Measurements from ENCODE around the gene ARL3. TPM values are rescaled to one million over a fixed set of nuclear protein-coding genes. Genes with fewer than 3 reads are reported as not detected.
A peak's percentile ranks its signal among the peaks of the same experiment; 100 is the strongest.
"Not testable (repeated sequence)": the region's sequence is repeated elsewhere in the genome, so short reads cannot be mapped to it uniquely, and the experiment has no call there.

The ARL3 gene
- total RNA-seq, 1 experiment from 2014 or later: 12.1 TPM

DNA sequence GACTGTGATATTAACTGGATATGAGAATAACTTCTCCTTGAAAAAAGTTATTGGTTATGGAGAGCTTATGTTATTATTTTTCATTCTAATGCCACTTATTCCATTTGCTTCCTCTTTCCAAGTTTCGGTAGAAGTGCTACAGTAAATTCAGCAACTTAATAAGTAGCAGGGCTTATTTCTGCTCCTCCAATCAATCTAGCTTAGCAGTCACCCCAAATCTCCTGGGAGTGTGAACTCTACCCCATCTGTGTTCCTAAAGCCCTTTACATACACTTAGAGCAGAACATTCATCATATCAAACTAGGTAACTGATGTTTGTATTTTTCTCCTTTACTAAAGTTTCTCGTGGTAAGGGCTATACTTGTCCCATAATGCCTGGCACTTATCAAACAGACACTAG, 8.7 kb downstream of the ARL3 start:
- peak overlapping the region; percentile 79 for H3K27ac ChIP-seq
- H3K36me3 ChIP-seq: peaks cover 3% of the 10 kb centered on the region; the same call in 1 of the 2 replicates
- H3K9me3 ChIP-seq (replicated peaks): no peaks in the 10 kb centered on the region
- H3K4me1 ChIP-seq (replicated peaks): peaks cover 60% of the 10 kb centered on the region
- H3K4me3 ChIP-seq: no peak overlapping the region
- no peak for DNase-seq (ENCODE audit: low read depth in 1 of 2, low spot score in 2 of 2)
- no peaks in the 10 kb centered on the region for H3K27me3 ChIP-seq (replicated peaks)

DNA sequence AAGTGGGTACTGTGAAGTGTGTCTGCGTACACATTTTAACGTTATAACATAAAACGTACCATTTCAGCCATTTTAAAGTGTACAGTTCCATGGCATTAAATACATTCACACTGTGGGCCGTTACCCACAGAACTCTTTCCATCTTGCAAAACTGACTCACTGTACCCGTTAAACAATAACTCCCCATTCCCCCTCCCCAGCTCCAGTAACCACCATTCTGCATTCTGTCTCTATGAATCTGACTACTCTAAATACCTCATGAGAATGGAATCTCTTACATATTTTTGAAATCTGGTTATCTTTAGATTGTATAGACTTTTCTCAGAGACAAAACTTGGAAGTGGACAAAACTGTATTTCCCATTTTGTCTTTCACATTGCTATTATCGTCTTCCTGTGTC, 9.3 kb downstream of the ARL3 start:
- no peak overlapping the region for H3K4me3 ChIP-seq
- no peaks in the 10 kb centered on the region for H3K9me3 ChIP-seq (replicated peaks)
- DNase-seq (ENCODE audit: low read depth in 1 of 2, low spot score in 2 of 2): peak; percentile 60 to 73
- H3K36me3 ChIP-seq: peaks cover 4% of the 10 kb centered on the region; the same call in 1 of the 2 replicates
- H3K27me3 ChIP-seq (replicated peaks): no peaks in the 10 kb centered on the region
- peaks cover 55% of the 10 kb centered on the region for H3K4me1 ChIP-seq (replicated peaks)
- peak overlapping the region; percentile 79 for H3K27ac ChIP-seq

DNA sequence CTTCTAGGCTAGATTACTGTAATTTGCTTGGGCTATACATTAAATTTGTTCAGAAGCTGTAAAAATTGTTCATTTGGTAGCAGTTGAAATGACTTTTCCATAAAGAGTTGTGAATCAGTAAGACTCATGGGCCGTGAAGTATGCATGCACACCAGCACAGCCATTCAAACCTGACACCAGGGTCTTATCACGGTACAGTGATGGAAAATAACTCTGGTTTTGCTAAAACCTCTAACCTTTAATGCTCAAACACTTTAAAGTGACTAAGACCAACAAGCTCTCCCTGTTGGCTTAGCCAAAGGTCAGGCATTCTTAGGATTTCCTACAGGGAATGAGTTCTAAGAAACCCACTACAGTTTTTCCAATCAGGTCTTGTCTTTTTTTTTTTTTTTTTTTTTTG, 11.5 kb downstream of the ARL3 start:
- peaks cover 24% of the 10 kb centered on the region for H3K36me3 ChIP-seq
- no peaks in the 10 kb centered on the region for H3K27me3 ChIP-seq (replicated peaks)
- no peaks in the 10 kb centered on the region for H3K9me3 ChIP-seq (replicated peaks)
- no peak overlapping the region for H3K27ac ChIP-seq
- no peak for DNase-seq (ENCODE audit: low read depth in 1 of 2, low spot score in 2 of 2)
- no peak overlapping the region for H3K4me3 ChIP-seq
- peaks cover 43% of the 10 kb centered on the region for H3K4me1 ChIP-seq (replicated peaks)

- no peak overlapping the region for H3K27ac ChIP-seq
- H3K9me3 ChIP-seq (replicated peaks): no peaks in the 10 kb centered on the region
These were observed 12.4 kb downstream of the ARL3 start for GRCh38 chr10:102701796-102702195.

GRCh38 chr10:102701272-102701671, 12.9 kb downstream of the ARL3 start:
- no peak for DNase-seq (ENCODE audit: low read depth in 1 of 2, low spot score in 2 of 2)
- no peak overlapping the region for H3K27ac ChIP-seq

More at GRCh38 chr10:102701796-102702195, 12.4 kb downstream of the ARL3 start:
- DNase-seq (ENCODE audit: low read depth in 1 of 2, low spot score in 2 of 2): no peak
- H3K36me3 ChIP-seq: peaks cover 31% of the 10 kb centered on the region
- no peaks in the 10 kb centered on the region for H3K27me3 ChIP-seq (replicated peaks)
- H3K4me3 ChIP-seq: no peak overlapping the region
- H3K4me1 ChIP-seq (replicated peaks): peaks cover 34% of the 10 kb centered on the region

GRCh38 chr10:102698894-102699293, 15.3 kb downstream of the ARL3 start:
- Histone ChIP-seq H3K27me3 (replicated peaks) (no peaks in the 10 kb centered on the region), H3K4me1 (replicated peaks) (peaks cover 7% of the 10 kb centered on the region), H3K27ac (no peak overlapping the region), H3K9me3 (replicated peaks) (no peaks in the 10 kb centered on the region), H3K36me3 (peaks cover 46% of the 10 kb centered on the region), H3K4me3 (no peak overlapping the region)
- DNase-seq (ENCODE audit: low read depth in 1 of 2, low spot score in 2 of 2): no peak

More at GRCh38 chr10:102701272-102701671, 12.9 kb downstream of the ARL3 start:
- peaks cover 36% of the 10 kb centered on the region for H3K36me3 ChIP-seq
- no peaks in the 10 kb centered on the region for H3K9me3 ChIP-seq (replicated peaks)
- no peak overlapping the region for H3K4me3 ChIP-seq
- peaks cover 28% of the 10 kb centered on the region for H3K4me1 ChIP-seq (replicated peaks)
- no peaks in the 10 kb centered on the region for H3K27me3 ChIP-seq (replicated peaks)

DNA sequence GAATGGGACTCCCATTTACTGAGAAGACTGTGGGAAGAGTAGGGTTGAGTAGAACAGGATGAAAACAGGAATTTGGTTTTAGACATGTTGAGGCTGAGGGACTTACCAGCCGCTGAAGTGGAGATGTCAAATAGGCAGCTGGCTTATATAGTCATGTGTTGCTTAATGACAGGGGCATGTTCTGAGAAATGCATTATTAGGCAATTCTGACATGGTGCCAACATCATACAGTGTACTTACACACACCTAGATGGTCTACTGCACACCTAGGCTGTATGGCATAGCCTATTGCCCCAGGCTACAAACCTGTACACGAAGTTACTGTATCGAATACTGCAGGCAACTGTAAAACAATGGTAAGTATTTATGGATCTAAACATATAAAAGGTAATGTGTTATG, 17.5 kb downstream of the ARL3 start:
- Histone ChIP-seq H3K4me1 (replicated peaks) (peaks cover 11% of the 10 kb centered on the region), H3K9me3 (replicated peaks) (no peaks in the 10 kb centered on the region), H3K27me3 (replicated peaks) (no peaks in the 10 kb centered on the region), H3K27ac (no peak overlapping the region), H3K4me3 (no peak overlapping the region), H3K36me3 (peaks cover 46% of the 10 kb centered on the region)
- no peak for DNase-seq (ENCODE audit: low read depth in 1 of 2, low spot score in 2 of 2)

GRCh38 chr10:102695401-102695800, 18.8 kb downstream of the ARL3 start:
- not testable (repeated sequence) for H3K4me3 ChIP-seq; DNase-seq (ENCODE audit: low read depth in 1 of 2, low spot score in 2 of 2); H3K27me3 ChIP-seq (replicated peaks); H3K27ac ChIP-seq; H3K9me3 ChIP-seq (replicated peaks)
- peaks cover 10% of the 10 kb centered on the region for H3K4me1 ChIP-seq (replicated peaks)
- peaks cover 42% of the 10 kb centered on the region for H3K36me3 ChIP-seq

DNA sequence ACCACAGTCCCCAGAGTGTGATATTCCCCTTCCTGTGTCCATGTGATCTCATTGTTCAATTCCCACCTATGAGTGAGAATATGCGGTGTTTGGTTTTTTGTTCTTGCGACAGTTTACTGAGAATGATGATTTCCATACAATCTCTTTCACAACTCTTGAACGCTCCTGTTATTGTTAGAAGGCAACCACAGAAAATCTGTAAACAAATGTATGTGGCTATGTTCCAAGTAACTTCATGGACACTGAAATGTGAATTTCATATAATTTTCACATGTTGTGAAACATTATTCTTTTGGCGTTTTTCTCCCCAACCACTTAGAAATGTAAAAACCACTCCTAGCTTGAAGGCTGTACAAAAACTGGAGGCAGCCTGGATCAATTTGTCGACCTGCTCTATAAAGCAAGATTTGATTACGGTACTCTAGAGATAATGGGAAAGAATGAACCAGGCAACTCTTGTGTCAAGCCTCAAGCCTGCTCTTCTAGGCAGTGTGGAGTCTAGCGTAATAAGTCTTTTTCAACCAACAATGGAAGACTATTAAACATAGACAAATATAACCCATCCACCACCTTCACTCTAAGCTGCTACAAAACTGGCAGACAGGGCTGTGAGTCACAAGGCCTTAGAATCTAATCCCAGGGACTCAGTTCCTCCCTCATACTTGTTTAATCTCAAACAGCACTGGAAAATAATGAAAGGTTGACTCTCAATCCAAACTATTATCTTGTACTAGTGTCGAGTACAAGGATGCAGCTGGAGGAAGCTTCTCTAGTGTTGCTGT, 22.7 kb downstream of the ARL3 start:
- H3K4me3 ChIP-seq: no peak overlapping the region
- H3K27me3 ChIP-seq (replicated peaks): no peaks in the 10 kb centered on the region
- H3K27ac ChIP-seq: peak overlapping the region; percentile 15; the same call in 1 of the 2 replicates
- peaks cover 14% of the 10 kb centered on the region for H3K36me3 ChIP-seq
- H3K9me3 ChIP-seq (replicated peaks): no peaks in the 10 kb centered on the region
- peaks cover 10% of the 10 kb centered on the region for H3K4me1 ChIP-seq (replicated peaks)
- DNase-seq (ENCODE audit: low read depth in 1 of 2, low spot score in 2 of 2): peak in 1 of 2 experiments; percentile 21

- Histone ChIP-seq H3K9me3 (replicated peaks) (no peaks in the 10 kb centered on the region), H3K27me3 (replicated peaks) (no peaks in the 10 kb centered on the region), H3K4me3 (no peak overlapping the region), H3K27ac (no peak overlapping the region), H3K4me1 (replicated peaks) (peaks cover 6% of the 10 kb centered on the region), H3K36me3 (peaks cover 20% of the 10 kb centered on the region)
- no peak for DNase-seq (ENCODE audit: low read depth in 1 of 2, low spot score in 2 of 2)
These were observed 30.5 kb downstream of the ARL3 start for GRCh38 chr10:102683736-102684135.

- Histone ChIP-seq H3K4me1 (replicated peaks) (peaks cover 14% of the 10 kb centered on the region), H3K9me3 (replicated peaks) (no peaks in the 10 kb centered on the region), H3K27ac (no peak overlapping the region)
These were observed 31.2 kb downstream of the ARL3 start for GRCh38 chr10:102682981-102683380.

DNA sequence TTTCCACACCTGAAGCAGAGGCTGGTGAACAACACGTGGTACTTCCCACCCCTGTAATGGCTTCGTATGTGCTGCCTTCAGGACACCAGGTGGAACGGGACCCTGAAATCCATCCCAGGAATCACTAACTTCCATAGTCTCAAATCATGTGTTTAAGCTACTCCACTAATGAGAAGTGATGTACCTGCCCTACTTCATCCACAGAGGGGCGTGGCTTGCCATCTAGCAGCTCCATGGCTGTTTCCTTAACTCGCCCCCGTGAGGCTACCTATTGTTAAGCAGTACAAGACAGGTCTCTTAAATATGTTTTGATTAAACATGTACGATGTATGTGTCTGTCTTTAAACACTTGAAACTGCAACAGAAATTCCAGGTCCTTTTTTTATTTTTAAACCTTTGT, 31.8 kb downstream of the ARL3 start:
- H3K9me3 ChIP-seq (replicated peaks): no peaks in the 10 kb centered on the region
- no peaks in the 10 kb centered on the region for H3K27me3 ChIP-seq (replicated peaks)
- H3K4me3 ChIP-seq: no peak overlapping the region
- DNase-seq (ENCODE audit: low read depth in 1 of 2, low spot score in 2 of 2): no peak
- H3K27ac ChIP-seq: no peak overlapping the region
- peaks cover 19% of the 10 kb centered on the region for H3K4me1 ChIP-seq (replicated peaks)
- peaks cover 20% of the 10 kb centered on the region for H3K36me3 ChIP-seq

More at GRCh38 chr10:102682981-102683380, 31.2 kb downstream of the ARL3 start:
- H3K4me3 ChIP-seq: no peak overlapping the region
- H3K27me3 ChIP-seq (replicated peaks): no peaks in the 10 kb centered on the region
- no peak for DNase-seq (ENCODE audit: low read depth in 1 of 2, low spot score in 2 of 2)
- H3K36me3 ChIP-seq: peaks cover 20% of the 10 kb centered on the region

DNA sequence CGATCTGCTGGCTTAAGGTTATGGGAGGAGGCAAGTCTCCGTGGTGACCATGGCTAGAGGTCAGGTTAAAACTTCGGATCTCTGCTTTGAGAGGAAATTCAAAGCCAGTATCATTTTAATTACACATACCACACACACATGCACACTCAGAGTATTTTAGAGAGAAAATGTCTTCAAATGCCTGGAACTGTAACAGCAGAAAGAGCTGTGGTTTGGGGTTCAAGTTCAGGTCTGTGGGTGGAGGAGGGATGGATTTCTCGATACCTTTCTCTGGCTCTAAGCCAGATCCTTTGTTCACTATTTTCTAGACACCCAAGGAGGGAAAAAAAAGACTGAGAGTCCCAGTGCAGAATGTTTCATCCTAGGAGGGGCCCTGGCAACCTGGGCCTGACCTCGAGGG, 32.5 kb downstream of the ARL3 start:
- H3K36me3 ChIP-seq: peaks cover 20% of the 10 kb centered on the region
- peaks cover 26% of the 10 kb centered on the region for H3K4me1 ChIP-seq (replicated peaks)
- DNase-seq (ENCODE audit: low read depth in 1 of 2, low spot score in 2 of 2): no peak

GRCh38 chr10:102679596-102679995, 34.6 kb downstream of the ARL3 start:
- H3K27me3 ChIP-seq (replicated peaks): no peaks in the 10 kb centered on the region
- no peak overlapping the region for H3K27ac ChIP-seq
- H3K4me3 ChIP-seq: no peak overlapping the region
- no peak for DNase-seq (ENCODE audit: low read depth in 1 of 2, low spot score in 2 of 2)
- peaks cover 11% of the 10 kb centered on the region for H3K36me3 ChIP-seq
- H3K4me1 ChIP-seq (replicated peaks): peaks cover 43% of the 10 kb centered on the region
- H3K9me3 ChIP-seq (replicated peaks): no peaks in the 10 kb centered on the region

More for the DNA sequence above, 32.5 kb downstream of the ARL3 start:
- H3K27ac ChIP-seq: no peak overlapping the region
- no peaks in the 10 kb centered on the region for H3K27me3 ChIP-seq (replicated peaks)
- H3K4me3 ChIP-seq: no peak overlapping the region
- H3K9me3 ChIP-seq (replicated peaks): no peaks in the 10 kb centered on the region

Measured in SJSA1 (cell line).